ENCODE results near the gene DHPS.

The DHPS gene

DNA sequence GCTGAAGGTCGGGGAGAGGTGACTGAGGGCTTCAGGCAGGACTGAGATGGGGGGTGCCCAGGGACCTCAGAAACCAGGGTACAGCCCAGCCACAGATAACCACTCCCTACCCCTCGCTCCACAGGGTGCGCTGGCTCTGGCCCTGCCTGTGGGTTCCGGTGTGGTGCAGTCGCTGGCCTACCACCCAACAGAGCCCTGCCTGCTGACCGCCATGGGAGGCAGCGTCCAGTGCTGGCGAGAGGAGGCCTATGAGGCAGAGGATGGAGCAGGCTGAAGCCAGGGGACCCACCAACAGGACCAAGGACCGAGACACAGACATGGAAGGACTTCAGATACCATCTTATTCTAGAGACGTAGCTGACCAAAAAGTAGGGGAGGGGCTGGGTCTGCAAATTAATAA is 6.3 kb downstream of the DHPS start:
- no peak for DNase-seq (ENCODE audit: low read depth)

DNA sequence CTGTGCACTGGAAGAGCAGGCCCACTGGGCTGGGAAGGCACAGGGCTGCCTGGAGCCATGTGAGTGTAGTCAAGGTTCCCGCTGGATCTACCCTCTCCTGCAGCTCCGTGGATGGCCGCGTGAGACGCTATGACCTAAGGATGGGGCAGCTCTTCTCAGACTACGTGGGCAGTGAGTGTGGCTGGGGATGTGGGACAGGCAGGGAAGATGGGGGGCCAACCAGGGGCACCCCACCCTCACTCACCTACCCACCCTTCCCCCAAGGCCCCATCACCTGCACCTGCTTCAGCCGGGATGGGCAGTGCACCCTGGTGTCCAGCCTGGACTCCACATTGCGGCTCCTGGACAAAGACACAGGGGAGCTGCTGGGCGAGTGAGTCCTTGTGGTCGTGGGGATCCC is 8.9 kb downstream of the DHPS start:
- no peak for DNase-seq (ENCODE audit: low read depth)

DNA sequence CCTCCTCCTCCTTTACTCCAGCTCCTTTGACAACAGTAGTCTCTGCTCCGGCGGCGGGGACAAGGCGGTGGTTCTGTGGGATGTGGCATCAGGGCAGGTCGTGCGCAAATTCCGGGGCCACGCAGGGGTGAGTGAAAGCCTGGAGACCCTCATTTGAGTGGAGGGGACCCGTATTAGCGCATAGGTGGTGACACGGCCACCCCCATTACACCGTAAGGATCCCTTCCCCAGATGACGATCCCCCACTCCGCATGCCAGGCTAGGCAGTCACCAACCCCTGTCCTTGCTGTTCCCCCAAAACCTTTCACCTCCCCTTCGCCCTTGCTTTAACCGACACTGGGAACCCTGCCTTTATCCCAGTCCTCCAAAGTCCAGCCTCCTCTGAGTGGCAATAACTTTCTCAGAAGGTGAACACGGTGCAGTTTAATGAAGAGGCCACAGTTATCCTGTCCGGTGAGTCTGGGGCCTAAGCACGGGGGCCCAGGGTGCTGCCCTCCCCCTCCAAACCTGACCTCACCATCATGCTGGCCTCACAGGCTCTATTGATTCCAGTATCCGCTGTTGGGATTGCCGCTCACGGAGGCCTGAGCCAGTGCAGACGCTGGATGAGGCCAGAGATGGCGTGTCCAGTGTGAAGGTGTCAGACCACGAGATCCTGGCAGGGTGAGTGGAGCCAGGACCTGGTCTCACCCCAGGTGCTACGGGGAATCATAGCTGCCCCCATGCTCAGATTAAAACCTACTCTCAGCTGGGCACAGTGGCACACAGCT is 11.3 kb downstream of the DHPS start:
- no peak for DNase-seq (ENCODE audit: low read depth)

DNA sequence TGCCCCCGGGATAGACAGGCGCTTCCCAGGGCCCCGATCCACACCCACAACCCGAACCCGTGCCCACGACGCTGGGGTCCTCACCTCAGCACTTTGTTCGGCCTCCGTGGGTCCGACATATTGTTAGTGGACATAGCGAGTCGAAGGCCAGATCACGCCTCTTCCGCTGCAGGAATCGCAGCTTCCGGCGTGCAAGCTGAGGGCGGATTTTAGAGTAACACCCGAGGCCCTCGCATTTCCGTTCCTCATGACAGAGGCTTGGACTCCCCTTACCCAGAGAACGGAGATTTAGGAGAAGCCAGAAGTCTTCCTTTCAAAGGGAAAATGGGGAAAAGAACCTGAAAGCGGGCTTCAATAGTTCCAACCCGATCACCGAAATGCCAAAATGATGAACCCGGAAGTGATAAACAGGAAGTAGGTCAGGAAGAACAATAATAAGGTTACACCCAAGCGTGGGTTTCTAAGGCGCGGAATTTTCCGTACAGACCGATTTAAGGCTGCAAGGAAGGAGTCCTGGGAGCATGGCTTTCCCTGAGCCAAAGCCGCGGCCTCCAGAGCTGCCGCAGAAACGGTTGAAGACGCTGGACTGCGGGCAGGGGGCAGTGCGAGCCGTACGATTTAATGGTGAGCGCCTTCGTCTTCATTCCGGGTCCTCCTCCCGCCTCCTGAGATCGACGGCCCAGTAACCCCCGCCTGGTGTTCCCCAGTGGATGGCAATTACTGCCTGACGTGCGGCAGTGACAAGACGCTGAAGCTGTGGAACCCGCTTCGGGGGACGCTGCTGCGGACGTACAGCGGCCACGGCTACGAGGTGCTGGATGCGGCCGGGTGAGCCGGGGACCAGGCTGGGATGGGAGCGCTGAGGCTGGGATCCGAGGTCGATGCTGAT is 12.2 kb downstream of the DHPS start:
- peak; percentile 68 for DNase-seq (ENCODE audit: low read depth)

DNA sequence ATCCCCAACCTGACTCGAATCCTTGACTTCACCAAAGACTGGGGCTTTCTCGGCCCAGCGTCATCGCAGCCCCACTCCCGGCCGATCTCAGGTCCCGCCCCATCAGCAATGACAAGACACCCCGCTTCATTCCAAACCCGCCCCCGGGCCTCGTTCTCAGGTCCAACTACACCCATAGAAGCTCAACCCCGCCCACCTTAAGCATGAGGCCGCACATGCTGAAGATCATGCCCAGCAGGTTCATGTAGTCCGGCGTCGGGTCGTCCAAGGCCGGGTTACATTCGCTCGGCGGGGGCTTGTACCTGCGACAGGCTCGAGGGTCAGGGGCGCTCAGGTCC is 12.8 kb downstream of the DHPS start:
- peak; percentile 45 for DNase-seq (ENCODE audit: low read depth)

DNA sequence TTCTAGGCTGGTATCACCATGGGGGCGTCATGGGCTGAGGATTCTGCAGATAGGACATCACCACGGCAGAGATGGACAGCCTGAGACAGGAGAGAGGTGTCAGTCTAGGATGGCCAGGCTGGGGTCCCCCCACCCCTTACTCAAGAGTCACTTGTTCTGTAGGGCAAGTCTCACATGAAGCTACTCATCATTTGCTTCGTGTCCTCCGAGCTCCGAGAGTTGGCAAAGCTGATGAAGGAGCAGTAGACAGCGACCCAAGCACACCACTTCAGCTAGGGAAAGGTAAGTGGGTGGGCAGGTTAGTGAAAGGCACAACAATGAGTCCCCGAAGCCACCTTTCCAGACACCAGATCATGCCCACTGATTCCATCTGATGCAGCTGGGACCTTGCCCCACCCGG is 13.3 kb downstream of the DHPS start:
- no peak for DNase-seq (ENCODE audit: low read depth)

DNA sequence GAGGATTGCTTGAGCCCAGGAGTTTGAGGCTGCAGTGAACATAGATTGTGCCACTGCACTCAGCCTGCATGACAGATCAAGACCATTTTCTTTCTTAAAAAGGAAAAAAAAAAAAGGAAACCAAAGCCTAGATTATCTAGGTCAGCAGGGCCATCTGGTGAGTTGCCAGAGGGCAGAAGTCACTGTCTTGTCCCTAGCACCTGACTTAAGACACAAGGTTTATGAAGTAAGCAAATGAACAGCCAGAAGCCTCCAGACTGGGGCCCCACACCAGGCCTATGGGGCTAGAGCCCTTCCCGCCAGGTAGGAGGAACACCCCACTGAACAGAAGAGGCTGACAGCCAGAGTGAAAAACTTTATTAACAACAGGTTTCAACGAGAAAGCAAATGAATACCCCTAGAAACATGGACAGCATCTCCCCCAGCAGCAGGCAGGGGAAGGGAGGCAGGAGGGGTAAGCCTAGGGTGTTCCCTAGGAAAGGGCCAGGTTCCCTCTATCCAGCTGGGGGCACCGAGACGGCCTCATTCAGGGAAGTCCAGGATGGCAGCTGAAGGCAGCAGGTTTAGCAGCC is 13.9 kb downstream of the DHPS start:
- no peak for DNase-seq (ENCODE audit: low read depth)

DNA sequence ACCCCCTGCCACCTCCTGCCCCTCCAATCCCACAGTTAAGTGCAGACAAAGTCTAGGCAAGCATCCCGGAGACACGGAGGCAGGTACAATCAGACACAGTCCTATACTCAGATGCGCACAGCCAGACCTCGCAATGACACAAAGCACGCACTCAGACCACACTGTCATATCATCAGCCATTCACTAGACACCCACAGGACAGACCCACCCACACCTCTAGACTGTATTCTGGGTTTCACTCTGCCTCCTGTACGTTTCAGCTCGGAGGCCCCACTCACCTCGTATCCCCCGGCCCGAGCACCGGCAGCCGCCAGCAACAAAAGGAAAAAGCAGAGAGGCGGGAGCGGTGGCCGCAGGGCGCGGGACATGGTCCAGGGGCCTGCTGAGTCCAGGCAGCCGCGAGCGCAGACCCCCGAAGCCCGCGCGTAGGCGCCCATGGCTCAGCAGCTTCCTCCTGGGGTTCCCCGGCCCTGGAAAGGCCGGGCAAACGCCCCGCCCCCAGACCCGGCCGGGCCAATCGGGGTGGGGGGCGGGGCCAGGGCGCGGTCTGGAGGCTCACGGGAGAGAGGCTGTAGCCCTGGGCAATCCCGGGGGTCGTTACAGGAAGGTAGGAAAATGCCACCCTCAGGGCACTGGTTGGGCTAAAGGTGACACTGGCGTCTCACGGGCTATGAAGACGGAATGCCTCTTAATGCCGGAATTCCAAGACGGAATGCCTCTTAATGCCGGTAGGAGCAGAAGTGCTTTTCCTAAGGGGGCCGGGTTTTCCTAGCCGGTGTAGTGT is 15.2 kb downstream of the DHPS start, which contains the start of the genes MAN2B1 and WDR83:
TSS of gene MAN2B1 (minus strand) at position 478 of the 784 bp plus-strand sequence. CDS start at position 437, 41 bp downstream.
TSS of gene WDR83 (plus strand) at position 543 of the 784 bp plus-strand sequence. CDS start 2,984 bp downstream, outside the sequence.
- DNase-seq (ENCODE audit: low read depth) = peak; percentile 70

DNA sequence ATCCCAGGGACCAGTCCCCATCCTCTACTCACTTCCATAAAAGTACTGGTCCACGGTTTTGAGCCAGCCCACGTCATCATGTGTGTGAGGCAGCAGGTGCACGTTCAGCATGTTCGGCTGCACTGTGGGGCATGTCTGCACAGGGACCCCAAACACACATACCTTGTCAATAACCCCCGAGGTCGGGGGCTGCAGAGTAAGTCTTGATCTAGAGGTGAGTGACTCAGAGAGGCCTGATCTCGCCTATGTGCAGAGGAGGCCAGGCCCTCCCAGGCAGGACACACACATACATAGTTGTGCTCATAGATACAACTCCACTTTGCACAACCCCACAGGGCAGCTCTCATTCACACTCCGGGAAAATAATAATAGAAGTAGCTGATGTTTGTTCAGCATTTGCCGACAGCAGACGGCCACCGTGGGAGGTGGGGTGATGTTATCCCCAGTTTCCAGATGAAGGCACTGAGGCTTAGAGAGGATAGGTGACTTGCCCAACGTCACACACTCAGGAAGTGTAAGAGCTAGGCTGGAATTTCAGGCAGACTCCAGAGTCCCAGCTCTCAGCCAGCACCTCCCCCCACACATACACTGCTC is 15.9 kb downstream of the DHPS start:
- DNase-seq (ENCODE audit: low read depth) = no peak

DNA sequence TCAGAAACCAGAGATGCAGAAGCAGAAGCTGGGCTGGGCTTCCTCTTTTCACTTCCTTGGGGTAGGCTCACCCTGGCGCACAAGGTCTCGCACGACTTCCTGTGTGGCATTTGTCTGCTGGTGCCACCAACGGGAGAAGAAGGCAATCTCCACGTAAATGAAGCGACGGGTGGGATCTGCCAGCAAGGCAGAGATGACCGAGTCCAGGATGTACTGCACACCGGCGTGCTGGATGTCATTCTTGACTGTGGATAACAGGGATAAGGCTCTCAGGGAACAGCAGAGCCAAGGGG is 16.5 kb downstream of the DHPS start:
- no peak for DNase-seq (ENCODE audit: low read depth)

DNA sequence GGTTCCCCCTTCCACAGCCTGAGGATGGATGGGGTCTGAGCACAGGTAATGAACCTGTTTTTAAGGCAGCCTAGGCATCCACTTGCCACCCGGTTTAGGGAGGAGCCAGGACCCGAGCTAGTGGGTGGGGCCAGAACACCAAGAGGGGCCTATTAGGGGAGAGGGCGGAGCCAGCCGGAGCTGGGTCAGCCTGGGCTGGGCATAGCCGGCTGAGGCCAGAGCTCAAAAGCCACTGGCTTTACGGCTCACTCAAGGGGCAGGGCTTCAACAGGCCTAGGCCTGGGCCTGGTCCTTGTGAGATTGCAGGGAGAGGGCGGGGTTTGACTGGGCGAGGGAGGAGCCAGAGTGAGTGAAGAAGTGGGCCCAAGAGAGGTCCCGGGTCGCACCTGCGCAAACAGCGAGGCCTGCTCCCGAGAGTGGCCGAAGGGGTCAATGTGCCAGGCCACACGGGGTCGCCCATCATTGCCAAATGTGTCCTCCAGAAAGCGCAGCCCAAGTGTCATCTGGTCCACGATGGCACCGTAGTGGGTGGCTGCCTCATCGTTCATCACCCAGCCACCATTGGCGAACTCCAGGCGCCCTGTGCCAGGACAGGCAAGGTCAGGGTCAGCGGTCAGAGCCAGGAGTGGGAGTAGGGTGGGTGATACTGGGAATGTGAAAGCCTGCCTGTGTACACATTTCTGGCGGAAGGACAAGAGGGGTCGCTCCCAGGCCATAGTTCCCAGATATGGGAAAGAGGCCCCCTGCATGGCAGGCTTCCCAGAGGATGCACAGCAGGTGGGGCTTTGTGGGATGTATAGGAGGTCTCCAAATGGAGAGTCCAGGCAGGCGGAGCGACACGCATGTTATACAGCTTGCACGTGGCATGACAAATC is 17.0 kb downstream of the DHPS start:
- no peak for DNase-seq (ENCODE audit: low read depth)

DNA sequence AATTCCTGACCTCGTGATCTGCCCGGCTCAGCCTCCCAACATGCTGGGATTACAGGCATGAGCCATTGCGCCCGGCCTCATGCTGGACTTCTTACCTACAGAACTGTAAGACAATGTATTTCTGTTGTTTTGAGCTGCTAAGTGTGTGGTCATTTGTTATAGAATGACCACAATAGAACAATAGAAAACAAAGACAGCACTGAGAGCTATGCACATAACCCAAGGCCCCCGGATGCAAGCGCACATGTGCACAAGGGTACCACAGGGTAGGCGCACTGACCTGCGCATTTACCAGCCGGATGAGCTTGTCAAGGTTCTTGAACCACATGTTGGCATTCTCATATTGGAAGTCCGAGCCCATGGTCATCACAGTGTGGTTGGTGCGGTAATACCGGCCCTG is 20.7 kb downstream of the DHPS start:
- no peak for DNase-seq (ENCODE audit: low read depth)

DNA sequence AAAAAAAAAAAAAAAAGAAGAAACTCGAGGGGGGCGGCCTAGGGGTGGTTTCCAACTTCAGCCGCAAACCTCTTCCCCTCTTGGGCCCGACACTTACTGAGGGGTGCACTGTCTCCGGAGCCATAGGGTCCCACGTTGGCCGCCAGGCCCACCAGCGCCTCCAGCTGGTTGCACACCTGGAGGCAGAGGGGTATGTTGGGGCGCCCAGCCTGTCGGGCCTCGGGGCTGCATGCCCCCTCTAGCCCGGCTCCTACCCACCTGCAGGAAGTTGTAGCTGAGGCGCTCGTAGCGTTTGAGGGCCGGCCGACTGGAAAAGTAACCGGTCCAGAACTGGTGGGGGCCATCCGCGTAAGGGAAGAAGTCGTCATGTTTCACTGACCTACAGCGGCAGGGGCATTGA is 23.7 kb downstream of the DHPS start:
- DNase-seq (ENCODE audit: low read depth) = no peak

DNA sequence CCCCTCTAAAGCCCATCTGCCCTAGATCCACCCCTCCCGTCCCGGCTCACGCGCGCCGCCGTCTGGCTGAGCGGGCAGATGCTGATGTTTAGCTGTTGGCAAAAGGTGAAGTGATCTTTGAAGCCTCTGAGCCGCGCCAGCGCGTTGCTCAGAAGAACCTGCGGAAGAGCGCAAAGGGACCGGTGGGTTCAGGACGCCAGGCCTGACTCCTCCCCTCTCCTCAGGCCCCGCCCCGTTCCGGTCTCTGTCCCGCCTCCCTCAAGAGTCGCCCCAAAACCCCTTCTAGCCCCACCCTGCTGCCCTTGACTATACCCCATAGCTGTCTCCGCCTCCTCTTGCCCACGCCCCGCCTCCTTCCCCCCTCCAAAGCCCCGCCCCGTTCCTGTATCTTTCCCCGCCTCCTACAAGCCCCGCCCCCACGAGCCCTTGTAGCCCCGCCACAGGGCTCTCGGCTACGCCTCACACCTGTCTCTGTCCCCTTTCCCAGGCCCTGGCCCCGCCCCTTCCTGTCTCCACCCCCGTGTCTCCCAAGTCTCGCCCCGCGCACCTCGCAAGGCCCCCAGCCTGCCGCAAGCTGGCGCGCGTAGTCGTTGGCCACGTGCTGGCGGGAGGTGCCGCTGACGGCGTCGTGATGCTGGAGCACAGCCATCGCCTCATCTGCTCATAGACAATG is 24.6 kb downstream of the DHPS start:
- no peak for DNase-seq (ENCODE audit: low read depth)

DNA sequence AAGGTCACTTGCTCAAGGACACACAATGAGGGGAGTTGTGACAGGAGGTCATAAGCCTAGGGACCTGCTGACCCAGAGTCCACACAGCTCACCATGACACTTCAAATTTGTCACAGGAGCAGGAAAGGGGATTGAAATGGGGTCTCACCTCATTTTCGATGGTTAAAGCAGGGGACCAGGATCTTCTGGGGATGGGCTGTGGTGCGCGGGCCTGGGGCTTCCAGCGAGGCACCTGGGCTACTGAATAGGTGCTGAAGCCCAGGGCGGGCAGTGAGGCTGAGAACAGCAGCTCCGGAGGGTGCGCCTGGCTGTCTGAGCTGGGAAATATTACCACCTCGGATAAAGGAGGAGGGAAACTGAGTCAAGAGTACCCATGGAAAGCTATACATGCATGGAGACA is 26.1 kb downstream of the DHPS start:
- DNase-seq (ENCODE audit: low read depth) = no peak

DNA sequence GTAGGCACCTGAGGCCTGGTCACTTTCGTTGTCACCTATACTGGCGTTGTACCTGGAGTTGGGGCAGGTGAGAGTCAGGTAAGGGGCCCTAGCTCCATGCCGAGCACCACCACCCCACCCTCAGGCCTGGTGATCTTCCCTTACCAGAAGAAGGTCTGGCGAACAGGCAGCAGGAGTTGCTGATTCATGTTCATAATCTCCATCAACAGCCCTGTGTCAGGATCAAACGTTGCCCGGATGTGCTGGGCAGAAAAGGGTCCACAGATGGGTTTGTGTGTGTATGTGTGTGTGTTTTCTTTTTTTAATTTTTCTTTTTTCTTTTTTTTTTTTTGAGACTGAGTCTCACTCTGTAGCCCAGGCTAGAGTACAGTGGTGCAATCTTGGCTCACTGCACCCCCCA is 29.5 kb downstream of the DHPS start:
- DNase-seq (ENCODE audit: low read depth) = no peak

DNA sequence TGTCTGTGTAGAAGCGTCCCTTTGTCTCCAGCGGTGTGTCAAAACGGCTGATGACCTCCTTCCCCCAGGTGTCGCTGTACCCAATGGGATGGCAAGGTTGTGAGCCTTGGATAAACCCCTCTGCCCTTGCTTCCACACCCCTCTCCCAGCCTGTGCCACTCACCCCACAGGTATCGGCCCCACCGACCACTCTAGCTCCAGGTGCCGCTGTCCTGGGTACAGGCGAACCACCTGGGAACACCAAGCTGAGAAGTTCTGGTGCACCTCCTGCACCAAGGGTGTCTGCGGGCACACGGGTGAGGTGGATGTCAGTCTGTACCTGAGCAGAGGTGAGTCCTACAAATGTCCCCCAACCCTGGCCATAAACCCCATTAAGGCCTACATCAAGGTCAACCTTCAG is 31.7 kb downstream of the DHPS start:
- no peak for DNase-seq (ENCODE audit: low read depth)

DNA sequence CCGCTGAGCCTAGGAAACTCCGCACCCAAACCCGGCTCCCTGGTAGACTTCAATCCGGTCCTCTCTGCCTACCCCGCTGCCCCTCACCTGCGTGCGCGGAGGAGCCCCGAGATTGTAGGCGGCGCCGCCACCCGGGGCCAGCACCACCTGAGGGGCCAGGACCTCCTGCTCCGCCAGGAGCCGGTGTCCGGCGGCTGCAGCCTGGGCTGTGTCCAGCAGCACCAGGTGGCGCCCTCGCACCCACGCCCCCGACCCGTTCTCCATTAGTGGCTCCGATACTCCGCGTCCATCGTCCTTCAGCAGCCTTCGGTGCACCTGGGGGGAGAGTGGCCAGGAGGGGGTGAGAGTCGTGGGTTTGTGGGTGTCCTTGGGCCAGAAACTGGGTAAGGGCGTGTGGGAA is 33.6 kb downstream of the DHPS start:
- no peak for DNase-seq (ENCODE audit: low read depth)

DNA sequence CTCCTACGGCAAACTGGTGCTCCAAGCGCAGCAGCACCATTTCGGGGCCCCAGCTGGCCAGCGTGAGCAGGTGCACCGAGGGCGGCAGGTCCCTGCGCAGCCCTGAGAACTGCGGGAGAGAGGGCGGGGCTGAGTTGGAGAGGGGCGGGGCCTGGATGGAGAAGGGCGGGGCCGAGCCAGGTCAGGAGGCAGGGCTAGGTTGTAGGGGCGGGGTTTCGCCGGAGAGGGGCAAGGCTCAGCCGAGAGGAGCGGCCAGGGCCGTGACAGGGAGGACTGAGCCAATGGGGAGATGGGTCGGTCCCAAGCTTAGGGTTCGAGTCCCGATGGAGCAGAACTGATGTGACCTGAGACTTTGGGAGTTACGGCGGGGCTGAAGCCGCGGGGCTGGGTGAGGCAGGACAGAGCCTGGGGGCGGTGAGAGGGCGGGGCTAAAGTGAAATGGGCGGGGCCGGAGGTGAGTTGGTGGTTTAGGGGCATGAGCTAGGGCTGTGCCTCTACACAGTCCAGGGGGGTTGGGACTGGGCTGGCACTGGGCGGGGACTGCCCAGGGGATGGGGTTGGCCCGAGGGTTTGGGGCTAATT is 34.1 kb downstream of the DHPS start:
- no peak for DNase-seq (ENCODE audit: low read depth)

DNA sequence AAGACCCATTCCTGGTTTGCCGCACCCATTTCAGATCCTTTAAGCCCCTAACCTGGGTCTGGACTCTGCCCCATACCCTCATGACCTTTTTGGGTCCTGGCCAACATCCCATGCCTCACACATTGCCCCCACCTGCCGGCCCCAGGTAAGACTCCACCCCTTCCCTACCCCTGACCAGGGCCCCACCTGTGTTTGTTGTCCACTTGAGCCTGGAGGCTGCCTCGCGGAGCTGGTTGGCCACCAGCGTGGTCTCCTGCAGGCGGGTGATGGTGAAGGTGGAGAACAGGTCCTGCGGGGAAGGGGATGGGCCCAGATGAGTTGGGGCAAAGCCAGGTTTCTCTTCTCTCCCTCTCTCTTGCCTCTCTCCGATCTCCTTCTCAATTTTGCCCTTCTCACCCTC is 34.6 kb downstream of the DHPS start:
- no peak for DNase-seq (ENCODE audit: low read depth)
